Ishikawa (cell line): ENCODE data around the gene F2R.

Experiments used
- EGR1 ChIP-seq: IDR thresholded peaks from 2 replicates; pipeline ENCODE4 v1.6.1; 2012
- RAD21 ChIP-seq: IDR thresholded peaks from 2 replicates; pipeline ENCODE4 v1.6.1; 2012; ENCODE audit warnings: low read depth
- ZBTB7A ChIP-seq: IDR thresholded peaks from 2 replicates; pipeline ENCODE4 v1.6.1; 2012; ENCODE audit warnings: low read depth
- TF ChIP-seq, protein P1 (sequence below): IDR thresholded peaks from 2 replicates; pipeline ENCODE4 v1.6.1; 2012
- TF ChIP-seq, protein P2 (sequence below): IDR thresholded peaks from 2 replicates; pipeline ENCODE4 v1.6.1; 2012; ENCODE audit warnings: low read depth, mild to moderate bottlenecking

- TF ChIP-seq, protein P1, sequence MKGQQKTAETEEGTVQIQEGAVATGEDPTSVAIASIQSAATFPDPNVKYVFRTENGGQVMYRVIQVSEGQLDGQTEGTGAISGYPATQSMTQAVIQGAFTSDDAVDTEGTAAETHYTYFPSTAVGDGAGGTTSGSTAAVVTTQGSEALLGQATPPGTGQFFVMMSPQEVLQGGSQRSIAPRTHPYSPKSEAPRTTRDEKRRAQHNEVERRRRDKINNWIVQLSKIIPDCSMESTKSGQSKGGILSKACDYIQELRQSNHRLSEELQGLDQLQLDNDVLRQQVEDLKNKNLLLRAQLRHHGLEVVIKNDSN: no peak
- TF ChIP-seq EGR1 (no peak), RAD21 (no peak), ZBTB7A (no peak)
- TF ChIP-seq, protein P2, sequence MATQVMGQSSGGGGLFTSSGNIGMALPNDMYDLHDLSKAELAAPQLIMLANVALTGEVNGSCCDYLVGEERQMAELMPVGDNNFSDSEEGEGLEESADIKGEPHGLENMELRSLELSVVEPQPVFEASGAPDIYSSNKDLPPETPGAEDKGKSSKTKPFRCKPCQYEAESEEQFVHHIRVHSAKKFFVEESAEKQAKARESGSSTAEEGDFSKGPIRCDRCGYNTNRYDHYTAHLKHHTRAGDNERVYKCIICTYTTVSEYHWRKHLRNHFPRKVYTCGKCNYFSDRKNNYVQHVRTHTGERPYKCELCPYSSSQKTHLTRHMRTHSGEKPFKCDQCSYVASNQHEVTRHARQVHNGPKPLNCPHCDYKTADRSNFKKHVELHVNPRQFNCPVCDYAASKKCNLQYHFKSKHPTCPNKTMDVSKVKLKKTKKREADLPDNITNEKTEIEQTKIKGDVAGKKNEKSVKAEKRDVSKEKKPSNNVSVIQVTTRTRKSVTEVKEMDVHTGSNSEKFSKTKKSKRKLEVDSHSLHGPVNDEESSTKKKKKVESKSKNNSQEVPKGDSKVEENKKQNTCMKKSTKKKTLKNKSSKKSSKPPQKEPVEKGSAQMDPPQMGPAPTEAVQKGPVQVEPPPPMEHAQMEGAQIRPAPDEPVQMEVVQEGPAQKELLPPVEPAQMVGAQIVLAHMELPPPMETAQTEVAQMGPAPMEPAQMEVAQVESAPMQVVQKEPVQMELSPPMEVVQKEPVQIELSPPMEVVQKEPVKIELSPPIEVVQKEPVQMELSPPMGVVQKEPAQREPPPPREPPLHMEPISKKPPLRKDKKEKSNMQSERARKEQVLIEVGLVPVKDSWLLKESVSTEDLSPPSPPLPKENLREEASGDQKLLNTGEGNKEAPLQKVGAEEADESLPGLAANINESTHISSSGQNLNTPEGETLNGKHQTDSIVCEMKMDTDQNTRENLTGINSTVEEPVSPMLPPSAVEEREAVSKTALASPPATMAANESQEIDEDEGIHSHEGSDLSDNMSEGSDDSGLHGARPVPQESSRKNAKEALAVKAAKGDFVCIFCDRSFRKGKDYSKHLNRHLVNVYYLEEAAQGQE: no peak
These were observed 38.7 kb downstream of the F2R start for GRCh38 chr5:76754668-76755078.
